Measurements from ENCODE around the gene ARHGEF26.

Gene ARHGEF26

GRCh38 chr3:154217671-154218070, 96.5 kb downstream of the ARHGEF26 start:
- FAIRE-seq, result no peak

GRCh38 chr3:154218728-154219127, 97.5 kb downstream of the ARHGEF26 start:
- FAIRE-seq, result no peak

GRCh38 chr3:154220462-154220861, 99.3 kb downstream of the ARHGEF26 start:
- no peak for FAIRE-seq

- no peak for FAIRE-seq
Measured at GRCh38 chr3:154223519-154223918, 102.3 kb downstream of the ARHGEF26 start.

GRCh38 chr3:154224366-154224765, 103.2 kb downstream of the ARHGEF26 start:
- no peak for FAIRE-seq

- no peak for FAIRE-seq
Measured at GRCh38 chr3:154224866-154225265, 103.7 kb downstream of the ARHGEF26 start.

- no peak for FAIRE-seq
Measured at GRCh38 chr3:154225536-154225935, 104.3 kb downstream of the ARHGEF26 start.

- no peak for FAIRE-seq
Measured at GRCh38 chr3:154227531-154227930, 106.3 kb downstream of the ARHGEF26 start.

GRCh38 chr3:154228561-154229216, 107.5 kb downstream of the ARHGEF26 start:
- FAIRE-seq, result no peak

- no peak for FAIRE-seq
Measured at GRCh38 chr3:154229217-154229590, 108.0 kb downstream of the ARHGEF26 start.

- FAIRE-seq, result no peak
Measured at GRCh38 chr3:154235330-154235729, 114.1 kb downstream of the ARHGEF26 start.

- FAIRE-seq, result no peak
Measured at GRCh38 chr3:154236331-154236730, 115.1 kb downstream of the ARHGEF26 start.

GRCh38 chr3:154240235-154240634, 119.0 kb downstream of the ARHGEF26 start:
- no peak for FAIRE-seq

- FAIRE-seq, result no peak
Measured at GRCh38 chr3:154241496-154241895, 120.3 kb downstream of the ARHGEF26 start.

GRCh38 chr3:154242766-154243165, 121.6 kb downstream of the ARHGEF26 start:
- no peak for FAIRE-seq

- FAIRE-seq, result no peak
Measured at GRCh38 chr3:154243353-154243752, 122.2 kb downstream of the ARHGEF26 start.

GRCh38 chr3:154244644-154245043, 123.5 kb downstream of the ARHGEF26 start:
- FAIRE-seq, result no peak

GRCh38 chr3:154247806-154248415, 126.7 kb downstream of the ARHGEF26 start:
- FAIRE-seq, result no peak

- no peak for FAIRE-seq
Measured at GRCh38 chr3:154250291-154250690, 129.1 kb downstream of the ARHGEF26 start.

GRCh38 chr3:154251610-154252009, 130.4 kb downstream of the ARHGEF26 start:
- no peak for FAIRE-seq

GRCh38 chr3:154252759-154253638, 131.8 kb downstream of the ARHGEF26 start:
- FAIRE-seq, result no peak

- no peak for FAIRE-seq
Measured at GRCh38 chr3:154254527-154254926, 133.3 kb downstream of the ARHGEF26 start.

- FAIRE-seq, result no peak
Measured at GRCh38 chr3:154273381-154273780, 152.2 kb downstream of the ARHGEF26 start.

GRCh38 chr3:154274348-154274747, 153.2 kb downstream of the ARHGEF26 start:
- no peak for FAIRE-seq

All from colon (tissue), 2 donors.